Naive B cell (primary cell): ENCODE data around the gene TOR1B. TPM values are rescaled to one million over a fixed set of nuclear protein-coding genes. Genes with fewer than 3 reads are reported as not detected.
"Not testable (repeated sequence)": the region's sequence is repeated elsewhere in the genome, so short reads cannot be mapped to it uniquely, and the experiment has no call there.

Experiments
- ATAC-seq, 2 donors: fragments of 150-1000 bp; cut with Tn5 transposase; 2 replicates each; pipeline ENCODE4 v1.10.0; 2021; ENCODE audit warnings: low read depth in 2 of 2, mild to moderate bottlenecking in 2 of 2, moderate library complexity in 2 of 2
- DNase-seq: peaks from one replicate; pipeline ENCODE4 v3.0.0; 2022
- H3K27ac Mint-ChIP-seq, 6 donors: one replicate each; pipeline ENCODE4 v1.8.0; 2020 to 2022; ENCODE audit warnings: mild to moderate bottlenecking in 6 of 6, mixed read lengths in 6 of 6, moderate library complexity in 5 of 6, inconsistent platforms in 2 of 6
- H3K27me3 Mint-ChIP-seq, 3 donors: one replicate each; pipeline ENCODE4 v1.8.0; 2021 to 2022; ENCODE audit warnings: mixed read lengths in 3 of 3, mild to moderate bottlenecking in 1 of 3
- H3K36me3 Mint-ChIP-seq, 2 donors: one replicate each; pipeline ENCODE4 v1.8.0; 2020 to 2022; ENCODE audit warnings: mixed read lengths in 2 of 2, inconsistent platforms in 1 of 2, mild to moderate bottlenecking in 1 of 2
- H3K4me1 Mint-ChIP-seq, 3 donors: one replicate each; pipeline ENCODE4 v1.8.0; 2020 to 2022; ENCODE audit warnings: mixed read lengths in 3 of 3, inconsistent platforms in 1 of 3, mild to moderate bottlenecking in 1 of 3, moderate library complexity in 1 of 3
- H3K4me3 Mint-ChIP-seq, 8 donors: one replicate each; pipeline ENCODE4 v1.8.0; 2020 to 2022; ENCODE audit warnings: mild to moderate bottlenecking in 8 of 8, mixed read lengths in 8 of 8, moderate library complexity in 8 of 8, inconsistent platforms in 2 of 8
- H3K9me3 Mint-ChIP-seq, 7 donors: one replicate each; pipeline ENCODE4 v1.8.0; 2020 to 2022; ENCODE audit warnings: mixed read lengths in 7 of 7, mild to moderate bottlenecking in 5 of 7, inconsistent platforms in 2 of 7, moderate library complexity in 1 of 7
- polyA plus RNA-seq, 6 donors: library from polyadenylated mRNA; unstranded; fragments of 300-500 nt; fragmentation: Illumina TruSeq; gene quantifications; one replicate each; pipeline ENCODE4 v1.2.3, GENCODE V29; 2021; ENCODE audit warnings: low read depth in 6 of 6

TOR1B gene
- polyA plus RNA-seq, 6 donors from 2014 or later: 8.2 to 26.0 (median 12.3) TPM

DNA sequence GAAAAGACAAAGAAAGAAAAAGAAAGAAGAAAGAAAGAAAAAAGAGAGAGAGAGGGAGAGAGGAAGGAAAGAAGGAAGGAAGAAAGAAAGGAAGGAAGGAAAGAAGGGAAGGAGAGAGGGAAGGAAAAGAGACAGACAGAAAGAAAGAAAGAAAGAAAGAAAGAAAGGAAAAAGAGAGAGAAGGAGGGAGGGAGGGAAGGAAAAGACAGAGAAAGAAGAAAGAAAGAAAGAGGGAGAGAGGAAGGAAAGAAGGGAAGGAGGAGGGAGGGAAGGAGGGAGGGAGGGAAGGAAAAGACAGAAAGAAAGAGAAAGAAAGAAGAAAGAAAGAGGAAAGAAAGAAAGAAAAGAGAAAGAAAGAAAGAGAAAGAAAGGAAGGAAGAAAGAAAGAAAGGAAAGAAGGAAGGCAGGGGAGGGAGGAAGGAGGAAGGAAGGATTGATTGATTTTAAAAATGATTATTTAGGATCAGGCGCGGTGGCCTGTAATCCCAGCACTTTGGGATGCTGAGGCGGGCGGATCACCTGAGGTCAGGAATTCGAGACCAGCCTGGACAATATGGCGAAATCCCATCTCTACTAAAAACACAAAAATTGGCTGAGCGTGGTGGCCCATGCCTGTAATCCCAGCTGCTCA is 23.3 kb upstream of the TOR1B start:
- no peak for ATAC-seq
- no peak overlapping the region for H3K4me3 Mint-ChIP-seq
- peak overlapping the region in 1 of 6 donors; percentile 91 for H3K27ac Mint-ChIP-seq
- peaks cover 0 to 1% (median 0%) of the 10 kb centered on the region in 7 donors for H3K9me3 Mint-ChIP-seq
- peaks cover 15 to 59% (median 42%) of the 10 kb centered on the region in 3 donors for H3K27me3 Mint-ChIP-seq
- peaks cover 8 to 19% (median 11%) of the 10 kb centered on the region in 3 donors for H3K4me1 Mint-ChIP-seq
- no peaks in the 10 kb centered on the region for H3K36me3 Mint-ChIP-seq
- no peak for DNase-seq

DNA sequence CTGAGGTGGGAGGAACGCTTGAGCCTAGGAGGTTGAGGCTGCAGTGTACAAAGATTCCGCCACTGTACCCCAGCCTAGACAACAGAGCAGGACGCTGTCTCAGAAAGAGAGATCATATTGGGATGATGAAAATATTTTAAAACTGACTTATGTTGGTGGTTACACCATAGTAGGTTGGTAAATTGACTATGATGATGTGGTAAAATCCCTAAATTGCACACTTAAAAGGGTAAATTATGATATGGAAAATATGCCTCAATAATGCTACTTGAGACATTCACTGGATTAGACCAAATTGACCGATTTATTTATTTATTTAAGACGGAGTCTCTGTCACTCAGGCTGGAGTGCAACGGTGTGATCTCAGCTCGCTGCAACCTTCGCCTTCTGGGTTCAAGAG is 21.9 kb upstream of the TOR1B start:
- no peak overlapping the region for H3K27ac Mint-ChIP-seq
- no peaks in the 10 kb centered on the region for H3K36me3 Mint-ChIP-seq
- ATAC-seq: no peak

DNA sequence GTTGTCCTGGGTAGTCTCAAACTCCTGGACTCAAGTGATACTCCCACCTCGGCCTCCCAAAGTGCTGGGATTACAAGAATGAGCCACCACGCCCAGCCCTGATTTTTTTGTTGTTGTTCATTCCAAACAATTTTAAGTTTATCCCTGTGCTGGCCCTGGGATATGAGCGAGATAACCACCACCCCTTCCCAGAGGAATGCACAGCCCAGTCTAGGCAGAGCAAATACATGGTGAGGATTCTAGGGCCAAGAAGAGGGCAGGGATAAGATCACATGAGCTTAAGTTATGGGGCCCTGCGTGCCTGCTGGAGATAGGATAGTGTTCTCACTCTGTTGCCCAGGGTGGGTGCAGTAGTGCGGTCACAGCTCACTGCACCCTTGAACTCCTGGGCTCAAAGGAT is 21.0 kb upstream of the TOR1B start:
- peaks cover 8 to 17% (median 11%) of the 10 kb centered on the region in 3 donors for H3K4me1 Mint-ChIP-seq
- H3K9me3 Mint-ChIP-seq: peaks cover 0 to 1% (median 0%) of the 10 kb centered on the region in 7 donors
- H3K36me3 Mint-ChIP-seq: no peaks in the 10 kb centered on the region
- ATAC-seq (no peak), DNase-seq (no peak)
- no peak overlapping the region for H3K4me3 Mint-ChIP-seq
- H3K27ac Mint-ChIP-seq: no peak overlapping the region
- H3K27me3 Mint-ChIP-seq: peaks cover 11 to 54% (median 38%) of the 10 kb centered on the region in 3 donors

More for the DNA sequence above, 21.9 kb upstream of the TOR1B start:
- peaks cover 8 to 19% (median 11%) of the 10 kb centered on the region in 3 donors for H3K4me1 Mint-ChIP-seq
- H3K27me3 Mint-ChIP-seq: peaks cover 10 to 54% (median 38%) of the 10 kb centered on the region in 3 donors
- no peak overlapping the region for H3K4me3 Mint-ChIP-seq
- DNase-seq: no peak
- H3K9me3 Mint-ChIP-seq: peaks cover 0 to 1% (median 0%) of the 10 kb centered on the region in 7 donors

DNA sequence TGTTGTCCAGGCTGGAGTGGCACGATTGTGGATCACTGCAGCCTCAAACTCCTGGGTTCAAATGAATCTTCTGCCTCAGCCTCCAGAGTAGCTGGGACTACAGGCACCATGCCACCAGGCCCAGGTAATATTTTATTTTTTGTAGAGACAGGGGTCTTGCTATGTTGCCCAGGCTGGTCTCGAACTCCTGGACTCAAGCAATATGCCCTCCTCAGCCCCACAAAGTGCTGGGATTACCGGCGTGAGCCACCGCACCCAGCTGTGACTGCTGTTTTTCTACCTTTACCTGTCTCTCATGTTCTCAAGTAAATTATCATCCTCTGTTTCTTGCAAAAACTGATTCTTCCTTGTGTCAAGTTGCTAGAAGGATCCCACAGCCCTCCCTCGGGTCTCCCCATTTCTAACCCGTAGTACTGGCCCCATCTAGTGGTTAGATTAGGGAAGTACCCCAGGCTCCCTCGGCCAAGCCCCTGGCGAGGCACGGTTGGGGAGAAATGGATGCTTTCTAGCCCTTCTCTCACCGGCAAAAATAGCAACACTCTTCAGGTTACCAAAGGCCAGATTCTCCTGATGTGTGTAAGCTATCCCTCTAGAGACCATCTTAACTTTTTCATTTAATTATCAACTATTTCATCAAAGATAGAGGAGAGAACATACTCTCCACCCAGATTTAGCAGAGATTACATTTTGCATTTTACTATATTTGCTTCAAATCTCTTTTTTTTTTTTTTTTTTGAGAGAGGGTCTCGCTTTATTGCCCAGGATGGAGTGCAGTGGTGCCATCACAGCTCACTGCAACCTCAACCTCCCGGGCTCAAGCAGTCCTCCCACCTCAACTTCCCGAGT is 19.2 kb upstream of the TOR1B start:
- Mint-ChIP-seq H3K4me3 (no peak overlapping the region), H3K27me3 (peaks cover 11 to 54% (median 43%) of the 10 kb centered on the region in 3 donors), H3K4me1 (peaks cover 4 to 9% (median 5%) of the 10 kb centered on the region in 3 donors), H3K27ac (peak overlapping the region in 1 of 6 donors; percentile 28), H3K36me3 (no peaks in the 10 kb centered on the region), H3K9me3 (no peaks in the 10 kb centered on the region)
- ATAC-seq: peak; percentile 86 to 98
- peak; percentile 65 for DNase-seq

DNA sequence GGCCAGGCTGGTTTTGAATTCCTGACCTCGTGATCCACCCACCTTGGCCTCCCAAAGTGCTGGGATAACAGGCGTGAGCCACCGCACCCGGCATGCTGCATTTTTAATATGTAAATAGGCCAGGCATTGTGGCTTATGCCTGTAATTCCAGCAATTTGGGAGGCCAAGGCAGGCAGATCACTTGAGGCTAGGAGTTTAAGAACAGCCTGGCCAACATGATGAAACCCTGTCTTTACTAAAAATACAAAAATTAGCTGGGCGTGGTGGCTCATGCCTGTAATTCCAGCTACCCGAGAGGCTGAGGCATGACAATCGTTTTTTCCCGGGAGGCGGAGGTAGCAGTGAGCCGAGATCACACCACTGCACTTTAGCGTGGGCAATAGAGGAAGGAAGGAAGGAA is 18.0 kb upstream of the TOR1B start:
- H3K36me3 Mint-ChIP-seq, H3K9me3 Mint-ChIP-seq, H3K4me3 Mint-ChIP-seq, ATAC-seq, DNase-seq, H3K4me1 Mint-ChIP-seq, H3K27ac Mint-ChIP-seq: not testable (repeated sequence)
- H3K27me3 Mint-ChIP-seq: peaks cover 12 to 48% (median 38%) of the 10 kb centered on the region in 3 donors

DNA sequence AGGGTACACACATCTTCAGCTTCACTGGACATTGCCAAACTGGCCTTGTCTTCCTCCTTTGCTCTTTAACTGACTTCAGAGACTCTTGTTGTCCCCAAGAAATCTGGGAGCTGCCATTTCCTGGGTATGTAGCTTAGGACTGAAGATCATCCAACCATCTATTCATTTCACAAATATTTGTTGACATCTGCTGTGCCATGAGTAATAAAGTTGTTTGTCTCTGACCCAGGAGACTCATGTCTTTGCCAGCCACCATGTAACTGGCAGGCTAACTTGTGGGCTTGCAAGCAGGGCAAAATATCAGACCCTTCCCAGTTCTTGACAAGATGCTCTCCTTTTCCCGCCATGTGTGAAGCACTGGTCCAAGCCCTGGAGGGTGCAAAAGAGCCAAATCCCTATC is 17.1 kb upstream of the TOR1B start:
- no peak for ATAC-seq

DNA sequence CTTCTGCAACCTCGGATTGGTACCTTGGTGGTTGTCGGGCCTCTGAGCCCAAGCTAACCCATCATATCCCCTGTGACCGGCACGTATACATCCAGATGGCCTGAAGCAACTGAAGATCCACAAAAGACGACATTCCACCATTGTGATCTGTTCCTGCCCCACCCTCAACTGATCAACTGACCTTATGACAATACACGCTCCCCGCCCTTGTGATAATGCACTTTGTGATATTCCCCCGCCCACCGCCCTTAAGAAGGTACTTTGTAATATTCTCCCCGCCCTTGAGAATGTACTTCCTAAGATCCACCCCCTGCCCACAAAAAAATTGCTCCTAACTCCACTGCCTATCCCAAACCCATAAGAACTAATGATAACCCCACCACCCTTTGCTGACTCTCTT is 16.5 kb upstream of the TOR1B start:
- peak overlapping the region in 1 of 8 donors; percentile 70 for H3K4me3 Mint-ChIP-seq
- H3K27me3 Mint-ChIP-seq: peaks cover 18 to 52% (median 38%) of the 10 kb centered on the region in 3 donors
- H3K9me3 Mint-ChIP-seq: no peaks in the 10 kb centered on the region

More for the DNA sequence above, 17.1 kb upstream of the TOR1B start:
- Mint-ChIP-seq H3K27ac (no peak overlapping the region), H3K4me3 (no peak overlapping the region), H3K36me3 (no peaks in the 10 kb centered on the region), H3K9me3 (no peaks in the 10 kb centered on the region), H3K4me1 (peaks cover 4 to 13% (median 9%) of the 10 kb centered on the region in 3 donors), H3K27me3 (peaks cover 18 to 52% (median 38%) of the 10 kb centered on the region in 3 donors)
- no peak for DNase-seq

DNA sequence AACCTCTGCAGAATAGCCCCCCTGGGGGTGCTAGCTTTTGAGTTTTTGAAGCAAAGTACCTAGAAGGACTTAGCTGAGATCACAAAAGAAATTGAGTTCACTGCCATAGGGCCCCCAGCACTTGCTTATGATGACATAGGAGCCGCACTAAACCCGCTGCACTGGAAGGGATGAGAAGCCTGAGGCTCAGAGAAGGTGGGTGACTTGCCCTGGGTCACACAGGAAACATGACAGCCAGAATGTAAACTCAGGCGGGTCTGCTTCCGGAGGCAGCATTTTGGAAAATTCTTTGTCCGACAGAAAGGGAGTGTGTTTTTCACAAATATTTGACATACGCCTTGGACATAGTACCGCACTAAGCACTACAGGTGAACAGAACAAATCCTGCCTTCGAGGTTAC is 8.4 kb upstream of the TOR1B start:
- Mint-ChIP-seq H3K4me3 (no peak overlapping the region), H3K27me3 (peaks cover 7 to 32% (median 13%) of the 10 kb centered on the region in 3 donors), H3K9me3 (no peaks in the 10 kb centered on the region), H3K36me3 (no peaks in the 10 kb centered on the region), H3K27ac (no peak overlapping the region), H3K4me1 (peaks cover 0 to 8% (median 0%) of the 10 kb centered on the region in 3 donors)
- DNase-seq (no peak), ATAC-seq (no peak)

More for the DNA sequence above, 16.5 kb upstream of the TOR1B start:
- H3K36me3 Mint-ChIP-seq: no peaks in the 10 kb centered on the region
- H3K27ac Mint-ChIP-seq: no peak overlapping the region
- no peak for DNase-seq
- no peak for ATAC-seq
- peaks cover 4 to 13% (median 9%) of the 10 kb centered on the region in 3 donors for H3K4me1 Mint-ChIP-seq

DNA sequence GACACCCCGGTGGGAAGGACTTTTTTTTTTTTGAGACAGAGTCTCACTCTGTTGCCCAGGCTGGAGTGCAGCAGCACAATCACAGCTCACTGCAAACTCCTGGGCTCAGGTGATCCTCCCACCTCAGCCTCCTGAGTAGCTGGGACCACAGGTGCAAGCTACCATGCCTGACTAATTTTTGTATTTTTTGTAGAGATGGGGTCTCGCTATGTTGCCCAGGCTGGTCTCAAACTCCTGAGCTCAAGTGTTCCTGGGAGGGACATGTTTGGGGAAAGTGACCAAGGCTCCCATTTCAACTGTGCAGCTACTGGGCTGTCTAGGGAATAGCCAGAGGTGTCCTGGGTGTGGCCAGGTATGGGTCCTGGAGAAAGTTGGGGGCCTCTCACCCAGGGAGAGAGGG is 7.0 kb upstream of the TOR1B start:
- H3K4me1 Mint-ChIP-seq: not testable (repeated sequence)
- peak overlapping the region in 2 of 6 donors; percentile 21 to 43 for H3K27ac Mint-ChIP-seq

DNA sequence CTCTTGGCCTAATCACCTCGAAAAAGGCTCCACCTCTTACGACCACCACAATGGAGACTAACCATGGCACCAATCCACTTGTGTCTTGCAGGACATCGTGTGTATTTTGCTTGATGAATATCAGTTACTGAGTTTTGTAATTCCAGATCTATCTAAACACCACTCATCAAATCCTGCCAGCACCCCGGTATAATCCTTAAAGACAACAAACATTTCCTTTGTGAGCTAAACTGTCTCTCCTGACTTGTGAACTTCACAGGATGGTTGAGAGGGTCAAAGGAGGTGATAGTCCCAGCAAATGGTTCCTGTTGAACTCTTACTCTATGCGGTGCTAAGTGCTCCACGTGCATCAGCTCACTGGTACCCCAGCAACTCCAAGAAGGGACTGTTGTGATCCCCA is 4.0 kb upstream of the TOR1B start:
- DNase-seq: no peak
- H3K27ac Mint-ChIP-seq: peak overlapping the region in 2 of 6 donors; percentile 47 to 59
- no peak for ATAC-seq
- H3K27me3 Mint-ChIP-seq: peaks cover 0 to 15% (median 13%) of the 10 kb centered on the region in 3 donors
- no peaks in the 10 kb centered on the region for H3K9me3 Mint-ChIP-seq
- no peak overlapping the region for H3K4me3 Mint-ChIP-seq
- no peaks in the 10 kb centered on the region for H3K36me3 Mint-ChIP-seq
- H3K4me1 Mint-ChIP-seq: peaks cover 2 to 11% (median 4%) of the 10 kb centered on the region in 3 donors

More for the DNA sequence above, 7.0 kb upstream of the TOR1B start:
- H3K27me3 Mint-ChIP-seq: peaks cover 0 to 27% (median 13%) of the 10 kb centered on the region in 3 donors
- H3K4me3 Mint-ChIP-seq, H3K9me3 Mint-ChIP-seq, H3K36me3 Mint-ChIP-seq, DNase-seq, ATAC-seq: not testable (repeated sequence)

DNA sequence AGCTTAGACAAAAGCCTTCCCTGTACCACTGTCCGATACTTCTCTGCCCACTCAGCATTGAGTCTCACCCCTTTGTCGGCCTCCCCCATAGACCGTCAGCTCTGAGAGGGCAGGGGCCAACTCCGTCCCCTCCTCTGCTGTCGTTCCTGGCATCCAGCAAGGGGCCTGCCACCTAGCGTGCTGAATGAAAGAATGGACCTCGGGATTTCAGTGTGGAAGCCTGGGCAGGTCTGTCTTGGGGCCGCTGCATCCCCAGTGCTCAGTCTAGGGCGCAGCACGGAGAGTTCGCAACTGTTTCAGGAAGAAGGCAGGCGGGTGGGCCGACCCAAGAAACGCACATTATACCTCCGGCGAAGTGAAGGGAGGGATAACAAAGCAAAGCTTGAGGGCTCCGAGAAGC is 1.5 kb upstream of the TOR1B start:
- Mint-ChIP-seq H3K9me3 (no peaks in the 10 kb centered on the region), H3K4me3 (peak overlapping the region in 6 of 8 donors; percentile 60 to 97 (median 71)), H3K4me1 (peaks cover 14 to 26% (median 15%) of the 10 kb centered on the region in 3 donors), H3K27ac (peak overlapping the region in 3 of 6 donors; percentile 28 to 85 (median 70)), H3K36me3 (peaks cover 0 to 7% of the 10 kb centered on the region in 2 donors), H3K27me3 (no peaks in the 10 kb centered on the region)
- DNase-seq (no peak), ATAC-seq (no peak)

DNA sequence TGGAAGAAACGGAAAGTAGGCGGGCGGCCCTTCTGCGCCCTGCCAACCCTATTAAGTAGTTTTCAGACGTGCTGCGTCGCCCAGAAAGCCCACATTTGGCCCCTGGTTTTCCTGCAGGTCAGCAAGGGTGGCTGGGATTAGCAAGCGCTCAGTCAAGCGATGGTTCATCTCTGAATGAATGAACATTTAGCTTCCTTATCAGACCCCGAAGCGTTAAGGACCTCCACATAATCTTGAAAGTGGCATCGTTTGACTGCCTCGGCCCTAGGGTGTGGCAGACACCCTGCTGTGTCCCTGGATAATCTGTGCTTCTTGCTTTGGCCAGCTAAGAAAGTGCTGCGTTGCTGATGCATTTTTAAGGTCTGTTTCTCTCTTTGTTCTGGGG is 684 bp downstream of the TOR1B start:
- ATAC-seq: no peak
- Mint-ChIP-seq H3K27ac (peak overlapping the region in 5 of 6 donors; percentile 60 to 90 (median 67)), H3K9me3 (no peaks in the 10 kb centered on the region), H3K4me1 (peaks cover 14 to 33% (median 15%) of the 10 kb centered on the region in 3 donors), H3K4me3 (peak overlapping the region; percentile 90 to 98 (median 95)), H3K27me3 (no peaks in the 10 kb centered on the region), H3K36me3 (peaks cover 5 to 7% of the 10 kb centered on the region in 2 donors)
- DNase-seq: no peak

DNA sequence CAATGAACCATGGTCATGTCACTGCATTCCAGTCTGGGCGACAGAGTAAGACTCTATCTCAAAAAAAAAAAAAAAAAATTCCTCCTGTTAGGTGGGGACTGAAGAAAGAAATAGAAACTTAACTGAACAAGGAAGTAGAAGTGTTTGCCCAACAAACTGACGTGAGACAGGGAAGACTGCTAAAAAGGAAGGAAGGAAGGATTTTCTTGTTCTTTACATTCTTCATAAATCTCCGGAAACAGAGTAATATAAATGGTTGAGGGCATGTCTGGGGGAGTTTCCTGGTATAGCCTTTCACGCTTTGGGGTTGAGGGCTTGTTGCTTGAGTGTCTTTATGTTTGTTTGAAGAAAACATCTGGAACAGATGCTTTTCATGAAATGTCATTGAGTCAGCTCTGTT is 3.1 kb downstream of the TOR1B start:
- H3K27me3 Mint-ChIP-seq: no peaks in the 10 kb centered on the region
- peak overlapping the region in 5 of 6 donors; percentile 33 to 51 (median 41) for H3K27ac Mint-ChIP-seq
- ATAC-seq (no peak), DNase-seq (no peak)
- H3K9me3 Mint-ChIP-seq: no peaks in the 10 kb centered on the region
- peaks cover 14 to 36% (median 15%) of the 10 kb centered on the region in 3 donors for H3K4me1 Mint-ChIP-seq
- peaks cover 5 to 7% of the 10 kb centered on the region in 2 donors for H3K36me3 Mint-ChIP-seq
- peak overlapping the region in 3 of 8 donors; percentile 41 to 77 (median 76) for H3K4me3 Mint-ChIP-seq
